ENCODE results near the gene SFTPA2. TPM values are rescaled to one million over a fixed set of nuclear protein-coding genes. Genes with fewer than 3 reads are reported as not detected.
A peak's percentile ranks its signal among the peaks of the same experiment; 100 is the strongest.
"Not testable (repeated sequence)": the region's sequence is repeated elsewhere in the genome, so short reads cannot be mapped to it uniquely, and the experiment has no call there.

Gene SFTPA2
- total RNA-seq, 2 experiments from 2014 or later, result not detected

- ChIA-PET POLR2A (no interaction called here), CTCF (no interaction called here)
- H3K27me3 ChIP-seq (ENCODE audit: control insufficient read depth in 1 of 2, insufficient read depth in 2 of 2, low read length in 2 of 2), result no peaks in the 10 kb centered on the region
- H3K9me3 ChIP-seq (ENCODE audit: control insufficient read depth in 1 of 2, insufficient read depth in 1 of 2, low read length in 2 of 2), result no peaks in the 10 kb centered on the region
- TF ChIP-seq CTCF (IDR thresholded peaks at IDR 0.05), result no peak
- no peaks in the 10 kb centered on the region for H3K36me3 Mint-ChIP-seq (ENCODE audit: low read depth)
- no peak overlapping the region for H3K27ac ChIP-seq (ENCODE audit: low read depth in 1 of 2, low read length in 2 of 2)
- no peaks in the 10 kb centered on the region for H3K36me3 ChIP-seq (ENCODE audit: insufficient read depth, low read length)
- H3K4me3 ChIP-seq (ENCODE audit: low read length), result no peak overlapping the region
- peaks cover 8% of the 10 kb centered on the region for H3K4me1 Mint-ChIP-seq (ENCODE audit: low read depth)
- H3K4me3 Mint-ChIP-seq, result no peak overlapping the region
- H3K9me3 Mint-ChIP-seq, result no peaks in the 10 kb centered on the region
- H3K27me3 Mint-ChIP-seq, result no peaks in the 10 kb centered on the region
- no peak overlapping the region for H3K27ac Mint-ChIP-seq
- H3K4me1 ChIP-seq (ENCODE audit: insufficient read depth, low read length), result peaks cover 12% of the 10 kb centered on the region
- ATAC-seq (ENCODE audit: poor library complexity) (no peak), DNase-seq (no peak)
- intact Hi-C loops (cut with DNase I, micrococcal nuclease), result no loop called here
Measured at GRCh38 chr10:79552143-79552542, 8.1 kb downstream of the SFTPA2 start.

GRCh38 chr10:79547973-79548372, 12.2 kb downstream of the SFTPA2 start:
- no peaks in the 10 kb centered on the region for H3K9me3 ChIP-seq (ENCODE audit: control insufficient read depth in 1 of 2, insufficient read depth in 1 of 2, low read length in 2 of 2)
- Mint-ChIP-seq H3K27me3 (no peaks in the 10 kb centered on the region), H3K36me3 (ENCODE audit: low read depth) (no peaks in the 10 kb centered on the region), H3K27ac (no peak overlapping the region), H3K4me3 (no peak overlapping the region), H3K9me3 (no peaks in the 10 kb centered on the region), H3K4me1 (ENCODE audit: low read depth) (peaks cover 13% of the 10 kb centered on the region)
- no peak overlapping the region for H3K27ac ChIP-seq (ENCODE audit: low read depth in 1 of 2, low read length in 2 of 2)
- CTCF ChIA-PET, result no interaction called here
- ATAC-seq (ENCODE audit: poor library complexity), result no peak
- H3K27me3 ChIP-seq (ENCODE audit: control insufficient read depth in 1 of 2, insufficient read depth in 2 of 2, low read length in 2 of 2), result no peaks in the 10 kb centered on the region
- intact Hi-C loops (cut with DNase I, micrococcal nuclease), result no loop called here
- POLR2A ChIA-PET, result no interaction called here
- H3K4me3 ChIP-seq (ENCODE audit: low read length), result no peak overlapping the region
- peaks cover 14% of the 10 kb centered on the region for H3K4me1 ChIP-seq (ENCODE audit: insufficient read depth, low read length)
- DNase-seq, result peak in 1 of 14 experiments; percentile 30
- no peak for TF ChIP-seq CTCF (IDR thresholded peaks at IDR 0.05)
- no peaks in the 10 kb centered on the region for H3K36me3 ChIP-seq (ENCODE audit: insufficient read depth, low read length)

- H3K9me3 Mint-ChIP-seq; H3K4me3 ChIP-seq (ENCODE audit: low read length); H3K36me3 ChIP-seq (ENCODE audit: insufficient read depth, low read length); H3K27ac Mint-ChIP-seq; ATAC-seq (ENCODE audit: poor library complexity); CTCF ChIA-PET; H3K27me3 Mint-ChIP-seq; H3K9me3 ChIP-seq (ENCODE audit: control insufficient read depth in 1 of 2, insufficient read depth in 1 of 2, low read length in 2 of 2); POLR2A ChIA-PET; H3K27ac ChIP-seq (ENCODE audit: low read depth in 1 of 2, low read length in 2 of 2); intact Hi-C loops (cut with DNase I, micrococcal nuclease); H3K27me3 ChIP-seq (ENCODE audit: control insufficient read depth in 1 of 2, insufficient read depth in 2 of 2, low read length in 2 of 2); H3K4me3 Mint-ChIP-seq; H3K36me3 Mint-ChIP-seq (ENCODE audit: low read depth): not testable (repeated sequence)
- H3K4me1 Mint-ChIP-seq (ENCODE audit: low read depth), result peaks cover 13% of the 10 kb centered on the region
- DNase-seq, result peak in 1 of 14 experiments; percentile 19
- peaks cover 17% of the 10 kb centered on the region for H3K4me1 ChIP-seq (ENCODE audit: insufficient read depth, low read length)
Measured at GRCh38 chr10:79547128-79547527, 13.1 kb downstream of the SFTPA2 start.

- H3K4me3 ChIP-seq (ENCODE audit: low read length); H3K27me3 Mint-ChIP-seq; H3K9me3 Mint-ChIP-seq; H3K27ac Mint-ChIP-seq; H3K4me3 Mint-ChIP-seq; H3K36me3 ChIP-seq (ENCODE audit: insufficient read depth, low read length); H3K9me3 ChIP-seq (ENCODE audit: control insufficient read depth in 1 of 2, insufficient read depth in 1 of 2, low read length in 2 of 2); ATAC-seq (ENCODE audit: poor library complexity); intact Hi-C loops (cut with DNase I, micrococcal nuclease); POLR2A ChIA-PET; H3K27ac ChIP-seq (ENCODE audit: low read depth in 1 of 2, low read length in 2 of 2); DNase-seq; H3K27me3 ChIP-seq (ENCODE audit: control insufficient read depth in 1 of 2, insufficient read depth in 2 of 2, low read length in 2 of 2); CTCF ChIA-PET; H3K36me3 Mint-ChIP-seq (ENCODE audit: low read depth): not testable (repeated sequence)
- H3K4me1 Mint-ChIP-seq (ENCODE audit: low read depth), result peaks cover 13% of the 10 kb centered on the region
- H3K4me1 ChIP-seq (ENCODE audit: insufficient read depth, low read length), result peaks cover 17% of the 10 kb centered on the region
Measured at GRCh38 chr10:79544926-79545659, 15.1 kb downstream of the SFTPA2 start.

GRCh38 chr10:79544408-79544807, 15.8 kb downstream of the SFTPA2 start:
- H3K4me3 ChIP-seq (ENCODE audit: low read length); H3K36me3 ChIP-seq (ENCODE audit: insufficient read depth, low read length); H3K4me3 Mint-ChIP-seq; H3K27ac ChIP-seq (ENCODE audit: low read depth in 1 of 2, low read length in 2 of 2); H3K9me3 ChIP-seq (ENCODE audit: control insufficient read depth in 1 of 2, insufficient read depth in 1 of 2, low read length in 2 of 2); CTCF ChIA-PET; DNase-seq; H3K27me3 Mint-ChIP-seq; intact Hi-C loops (cut with DNase I, micrococcal nuclease); POLR2A ChIA-PET; H3K36me3 Mint-ChIP-seq (ENCODE audit: low read depth); H3K27ac Mint-ChIP-seq; H3K9me3 Mint-ChIP-seq; H3K27me3 ChIP-seq (ENCODE audit: control insufficient read depth in 1 of 2, insufficient read depth in 2 of 2, low read length in 2 of 2); ATAC-seq (ENCODE audit: poor library complexity): not testable (repeated sequence)
- H3K4me1 Mint-ChIP-seq (ENCODE audit: low read depth), result peaks cover 13% of the 10 kb centered on the region
- peaks cover 17% of the 10 kb centered on the region for H3K4me1 ChIP-seq (ENCODE audit: insufficient read depth, low read length)
